Left lobe of liver (tissue), 2 donors: ENCODE measurements around the gene DISC1. TPM values are rescaled to one million over a fixed set of nuclear protein-coding genes. Genes with fewer than 3 reads are reported as not detected.
"Not testable (repeated sequence)": the region's sequence is repeated elsewhere in the genome, so short reads cannot be mapped to it uniquely, and the experiment has no call there.

ENCODE experiments used
- ATAC-seq: fragments of 200-7000 bp; cut with Tn5 transposase; one replicate; pipeline ENCODE4 v1.9.1; 2020; ENCODE audit warnings: mild to moderate bottlenecking, moderate library complexity
- DNase-seq: peaks from one replicate; pipeline ENCODE4 v3.0.0-alpha.2; 2020; ENCODE audit warnings: low spot score
- total RNA-seq: library from RNA; stranded (reverse); gene quantifications from one replicate; pipeline ENCODE4 v1.2.1, GENCODE V29; 2021
- donor health status: DM: no; HTN: no; CAD: no; lungs with moderate emphysema.
- donor health status: DM: no; HTN: yes; CAD: no.

Gene DISC1
- total RNA-seq: 1.8 TPM

- ATAC-seq (peak; percentile 88), DNase-seq (peak; percentile 70)
These were observed at the start of gene DISC1 for GRCh38 chr1:231626535-231626950. DISC1 (plus strand) TSS chr1:231626790; CDS start chr1:231626868, 78 bp downstream.

GRCh38 chr1:231576804-231577718 lies 49.5 kb upstream of the DISC1 start:
- ATAC-seq (no peak), DNase-seq (no peak)

DNA sequence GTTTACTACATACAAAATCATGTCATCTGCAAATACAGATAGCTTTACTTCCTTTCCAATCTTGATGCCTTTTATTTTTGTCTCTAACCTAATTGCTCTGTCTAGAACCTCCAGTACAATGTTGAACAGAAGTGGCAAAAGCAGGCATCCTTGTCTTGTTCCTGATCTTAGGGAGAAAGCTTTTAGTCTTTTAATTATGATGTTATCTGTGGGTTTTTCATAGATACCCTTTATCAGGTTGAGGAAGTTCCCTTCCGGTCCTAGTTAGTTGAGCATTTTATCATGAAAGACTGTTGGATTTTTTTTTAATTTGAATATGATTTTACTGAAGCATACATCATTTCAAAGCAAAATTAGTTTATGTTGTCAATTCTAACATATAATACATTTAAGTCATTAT lies 45.7 kb upstream of the DISC1 start:
- ATAC-seq (no peak), DNase-seq (no peak)

- ATAC-seq: no peak
- no peak for DNase-seq
These were observed 44.7 kb upstream of the DISC1 start for GRCh38 chr1:231581859-231582258.

- ATAC-seq (no peak), DNase-seq (no peak)
These were observed 43.2 kb upstream of the DISC1 start for GRCh38 chr1:231583376-231583775.

GRCh38 chr1:231584117-231584516 lies 42.5 kb upstream of the DISC1 start:
- ATAC-seq (peak; percentile 53), DNase-seq (no peak)

GRCh38 chr1:231584921-231585320 lies 41.7 kb upstream of the DISC1 start:
- no peak for DNase-seq
- no peak for ATAC-seq

DNA sequence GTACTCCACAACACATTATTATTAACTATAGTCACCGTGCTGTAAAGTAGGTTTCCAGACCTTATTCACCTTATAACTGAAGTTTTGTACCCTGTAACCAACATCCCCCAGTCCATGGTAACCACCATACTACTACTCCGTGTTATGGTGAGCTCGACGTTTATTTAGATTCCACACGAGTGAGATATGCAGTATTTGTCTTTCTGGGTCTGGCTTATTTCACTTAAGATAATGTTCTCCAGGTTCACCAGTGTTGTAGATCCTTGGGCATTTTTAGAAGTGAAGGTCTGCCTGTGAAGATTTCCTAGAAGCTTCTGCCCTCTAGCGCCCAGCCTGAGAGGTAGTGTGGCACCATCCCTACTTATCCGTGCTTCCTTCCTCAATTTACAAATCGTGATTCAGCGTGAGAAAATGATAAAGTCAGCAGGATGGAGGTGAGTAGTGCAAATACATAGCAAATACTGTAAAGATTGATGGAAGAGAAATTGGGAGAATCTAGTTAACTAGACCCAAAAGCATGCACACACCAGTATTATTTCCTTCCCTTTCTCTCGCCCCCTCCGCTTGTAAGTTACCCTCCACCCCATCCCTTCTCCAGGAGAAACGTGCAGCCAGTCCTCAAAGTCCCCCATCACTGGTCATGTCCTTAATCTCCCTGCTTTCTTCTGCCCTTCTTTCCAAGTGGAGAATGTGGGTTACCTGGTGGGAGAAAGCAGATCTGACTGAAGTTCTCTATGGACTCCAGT lies 36.0 kb upstream of the DISC1 start:
- ATAC-seq: peak; percentile 96
- no peak for DNase-seq

DNA sequence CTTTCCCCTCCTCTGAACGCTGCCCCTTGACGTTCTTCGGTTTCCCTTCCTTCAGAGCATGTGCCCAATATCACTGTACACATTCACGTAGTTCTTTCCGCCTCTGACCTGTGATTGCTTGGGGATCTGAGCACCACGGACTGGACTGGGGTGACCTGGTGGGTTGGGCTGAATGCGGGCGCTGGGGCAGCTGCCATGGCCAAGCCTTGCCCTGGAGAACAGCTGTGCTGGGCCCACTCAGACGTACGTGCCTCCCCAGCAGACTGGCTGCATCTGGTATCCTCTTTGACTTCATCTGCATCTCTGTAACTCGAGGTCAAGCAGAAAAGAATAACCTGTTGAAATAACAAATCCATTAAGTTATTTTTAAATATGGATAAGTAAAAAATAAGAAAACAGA lies 35.1 kb upstream of the DISC1 start:
- ATAC-seq (no peak), DNase-seq (no peak)

DNA sequence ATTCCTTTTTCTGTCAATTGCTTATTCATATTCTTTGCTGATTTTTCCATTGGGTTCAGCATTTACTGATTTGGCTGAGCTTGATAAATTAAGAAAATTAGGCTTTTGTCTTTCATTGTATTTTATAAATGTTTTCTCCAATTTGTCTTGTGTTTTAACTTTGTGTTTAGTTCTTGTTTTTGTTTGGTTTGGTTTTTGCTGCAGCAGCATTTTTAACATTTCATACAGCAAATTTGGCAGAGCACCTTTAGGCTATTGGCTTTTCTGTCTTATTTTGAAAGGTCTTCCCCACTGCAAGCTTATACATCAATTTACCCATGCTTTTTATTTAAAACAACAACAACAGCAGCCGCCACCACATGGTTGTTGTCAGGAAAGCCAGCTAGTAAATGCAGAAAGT lies 33.8 kb upstream of the DISC1 start:
- DNase-seq: no peak
- no peak for ATAC-seq

- not testable (repeated sequence) for DNase-seq
These were observed 33.3 kb upstream of the DISC1 start for GRCh38 chr1:231593264-231593663.

GRCh38 chr1:231594123-231594522 lies 32.5 kb upstream of the DISC1 start:
- ATAC-seq (no peak), DNase-seq (no peak)

More at GRCh38 chr1:231593264-231593663, 33.3 kb upstream of the DISC1 start:
- not testable (repeated sequence) for ATAC-seq

GRCh38 chr1:231594749-231595148 lies 31.8 kb upstream of the DISC1 start:
- no peak for ATAC-seq
- DNase-seq: no peak

DNA sequence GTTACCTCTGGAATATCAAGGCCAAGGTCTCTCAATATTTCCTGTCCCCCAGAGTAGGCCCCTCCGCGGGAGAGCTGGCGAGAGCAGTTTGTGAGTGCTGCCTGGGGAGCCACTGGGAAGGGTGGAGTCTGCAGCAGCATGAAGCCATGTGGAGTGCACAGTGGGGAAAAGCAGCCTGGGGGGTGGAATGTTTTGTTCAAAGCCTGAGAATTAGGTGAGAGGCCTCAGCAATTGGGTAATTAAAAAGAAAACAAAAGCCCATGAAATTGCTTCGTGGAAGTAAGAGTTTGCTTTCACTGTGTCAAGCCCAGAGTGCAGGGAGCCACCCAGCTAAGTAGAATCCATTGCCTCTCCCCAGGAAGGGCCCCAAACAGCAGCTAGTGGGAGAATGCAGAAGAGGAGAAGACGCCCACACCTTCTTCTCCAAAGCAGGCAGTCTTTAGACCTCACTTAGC lies 30.2 kb upstream of the DISC1 start:
- ATAC-seq: no peak
- no peak for DNase-seq

GRCh38 chr1:231597971-231598370 lies 28.6 kb upstream of the DISC1 start:
- DNase-seq (no peak), ATAC-seq (no peak)

DNA sequence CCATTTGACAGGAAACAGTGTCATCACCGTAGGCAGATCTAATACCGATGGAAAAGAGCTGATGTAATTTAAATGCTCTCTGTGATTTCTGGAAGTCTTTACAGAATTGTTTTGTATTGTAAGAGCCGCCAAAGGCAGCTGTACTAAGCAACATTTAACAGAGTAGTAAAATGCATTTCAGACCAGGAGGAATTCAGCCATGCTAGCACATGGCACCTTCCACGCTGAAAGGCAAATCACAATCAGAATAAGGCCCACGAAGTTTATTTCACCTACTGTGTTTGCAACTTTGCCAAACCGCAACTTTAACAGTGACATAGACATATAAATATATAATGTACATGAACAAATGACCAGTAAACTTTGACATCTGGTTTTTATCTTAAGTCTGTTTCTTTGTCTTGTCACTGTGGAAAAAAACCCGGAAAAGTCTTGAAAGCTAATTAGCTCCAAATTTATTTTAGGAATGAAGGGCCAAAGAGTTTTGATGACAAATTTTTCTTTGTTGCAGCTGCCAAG lies 26.1 kb upstream of the DISC1 start:
- no peak for DNase-seq
- no peak for ATAC-seq

GRCh38 chr1:231601824-231602672 lies 24.5 kb upstream of the DISC1 start:
- ATAC-seq: peak; percentile 14
- no peak for DNase-seq

- DNase-seq (no peak), ATAC-seq (no peak)
These were observed 24.0 kb upstream of the DISC1 start for GRCh38 chr1:231602673-231602984.

- peak; percentile 95 for ATAC-seq
- DNase-seq: no peak
These were observed 22.9 kb upstream of the DISC1 start for GRCh38 chr1:231603598-231604275.

DNA sequence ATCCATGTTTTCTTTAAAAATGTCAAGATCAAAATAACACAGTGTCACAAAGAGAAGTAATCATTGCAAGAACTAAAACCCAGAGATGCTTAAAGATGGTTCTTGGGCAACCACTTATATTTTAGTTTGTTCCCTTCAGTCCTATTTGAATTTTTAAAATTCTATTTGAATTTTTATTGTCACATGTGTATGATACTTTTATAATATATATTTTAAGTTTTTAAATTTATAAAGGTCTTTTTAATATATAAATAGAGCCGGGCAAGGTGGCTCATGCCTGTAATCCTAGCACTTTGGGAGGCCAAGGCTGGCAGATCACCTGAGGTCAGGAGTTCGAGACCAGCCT lies 22.3 kb upstream of the DISC1 start:
- ATAC-seq (no peak), DNase-seq (no peak)
